ENCODE measurements around the gene EMX2.
A peak's percentile ranks its signal among the peaks of the same experiment; 100 is the strongest.

EMX2 gene

DNA sequence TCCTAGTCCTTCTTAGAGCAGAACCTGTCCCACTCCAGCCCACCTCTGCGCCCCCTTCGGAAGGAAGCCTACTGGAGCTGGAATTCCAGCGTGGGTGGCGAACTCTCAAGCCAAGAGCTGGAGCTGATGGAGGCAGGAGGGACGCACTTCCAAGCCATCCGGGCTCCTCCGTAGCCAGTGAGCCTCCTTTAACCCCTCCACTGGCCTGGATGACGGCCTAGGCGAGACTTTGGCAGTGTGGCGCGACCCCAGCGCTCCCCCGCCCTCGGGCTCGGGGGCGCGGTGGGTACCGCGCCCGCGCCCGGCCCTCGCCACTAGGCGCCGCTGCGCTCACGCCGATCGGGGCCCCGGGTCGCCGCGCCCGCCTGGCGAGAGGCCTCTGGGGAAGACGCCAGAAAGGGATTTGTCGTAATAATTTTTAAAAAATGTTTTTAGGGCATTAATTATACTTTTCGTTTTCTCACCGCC lies 5.1 kb upstream of the EMX2 start:
- Histone ChIP-seq H3K27ac (ENCODE audit: low read depth in 2 of 2, low read length in 2 of 2) (no peak overlapping the region), H3K4me1 (ENCODE audit: control insufficient read depth in 2 of 2, insufficient read depth in 2 of 2, low read length in 2 of 2) (peaks cover 3 to 8% of the 10 kb centered on the region in 2 donors)

DNA sequence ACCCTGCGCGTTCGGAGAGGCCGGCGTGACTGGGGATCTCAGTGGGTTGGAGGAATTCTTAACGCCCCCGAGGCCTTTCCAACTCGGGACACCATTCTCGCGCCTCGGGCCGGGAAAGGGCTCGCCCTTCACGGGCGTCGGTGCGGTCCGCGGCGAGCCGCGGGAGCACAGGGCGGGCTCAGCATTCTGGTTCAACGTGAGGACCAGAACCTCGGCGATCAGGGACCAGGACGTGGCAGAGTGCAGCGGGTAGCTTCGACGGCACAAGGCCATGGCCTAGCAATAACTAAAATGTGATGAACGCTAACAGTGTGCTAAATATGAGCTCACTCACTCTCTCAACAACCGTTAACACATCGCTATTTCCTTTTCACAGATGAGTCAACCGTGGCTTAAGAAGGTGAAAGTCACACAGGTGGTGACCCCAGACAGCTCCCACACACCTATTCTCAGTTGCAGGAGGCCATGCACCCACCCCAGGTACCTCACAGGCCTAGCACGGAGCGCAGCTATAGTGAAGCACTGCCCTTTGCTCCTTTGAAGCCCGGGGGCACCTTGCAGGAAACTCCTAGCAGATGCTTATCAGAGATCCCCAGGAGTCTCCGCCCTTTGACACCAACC lies 4.5 kb upstream of the EMX2 start:
- no peaks in the 10 kb centered on the region for H3K36me3 ChIP-seq (ENCODE audit: control insufficient read depth in 2 of 2, insufficient read depth in 2 of 2, low read length in 2 of 2)
- H3K9ac ChIP-seq (ENCODE audit: low read depth in 1 of 2, low read length in 2 of 2) = no peak overlapping the region
- no peak overlapping the region for H3K4me3 ChIP-seq (ENCODE audit: low read length in 2 of 2)
- peaks cover 3 to 8% of the 10 kb centered on the region in 2 donors for H3K4me1 ChIP-seq (ENCODE audit: control insufficient read depth in 2 of 2, insufficient read depth in 2 of 2, low read length in 2 of 2)
- H3K27ac ChIP-seq (ENCODE audit: low read depth in 2 of 2, low read length in 2 of 2) = no peak overlapping the region
- peaks cover 72 to 93% of the 10 kb centered on the region in 2 donors for H3K27me3 ChIP-seq (ENCODE audit: control insufficient read depth in 2 of 2, insufficient read depth in 2 of 2, low read length in 2 of 2)
- no peaks in the 10 kb centered on the region for H3K9me3 ChIP-seq (ENCODE audit: control insufficient read depth in 2 of 2, low read length in 2 of 2)

More for the DNA sequence above, 5.1 kb upstream of the EMX2 start:
- Histone ChIP-seq H3K9ac (ENCODE audit: low read depth in 1 of 2, low read length in 2 of 2) (no peak overlapping the region), H3K4me3 (ENCODE audit: low read length in 2 of 2) (no peak overlapping the region), H3K27me3 (ENCODE audit: control insufficient read depth in 2 of 2, insufficient read depth in 2 of 2, low read length in 2 of 2) (peaks cover 72 to 96% of the 10 kb centered on the region in 2 donors), H3K36me3 (ENCODE audit: control insufficient read depth in 2 of 2, insufficient read depth in 2 of 2, low read length in 2 of 2) (no peaks in the 10 kb centered on the region), H3K9me3 (ENCODE audit: control insufficient read depth in 2 of 2, low read length in 2 of 2) (no peaks in the 10 kb centered on the region)

DNA sequence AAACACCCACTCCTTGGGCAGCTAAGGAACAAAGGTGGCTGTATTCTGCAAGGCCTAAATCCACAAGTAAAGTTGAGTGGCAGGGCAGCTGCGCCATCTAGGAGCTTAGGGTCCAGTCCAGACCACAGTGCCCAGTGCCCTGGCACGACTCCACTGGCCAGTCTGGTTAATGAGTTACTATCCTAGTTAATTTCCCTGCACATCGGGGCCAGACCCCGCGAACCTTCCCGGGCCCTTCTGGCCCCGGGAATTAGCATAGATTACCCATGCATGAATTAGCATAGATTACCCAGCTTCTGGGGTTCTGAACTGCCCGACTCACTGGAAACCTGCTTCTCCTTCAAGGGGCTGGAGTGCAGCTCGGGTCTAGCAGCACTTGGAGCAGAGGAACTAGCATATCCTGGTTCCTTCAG lies 3.2 kb upstream of the EMX2 start:
- no peaks in the 10 kb centered on the region for H3K36me3 ChIP-seq (ENCODE audit: control insufficient read depth in 2 of 2, insufficient read depth in 2 of 2, low read length in 2 of 2)
- no peak overlapping the region for H3K27ac ChIP-seq (ENCODE audit: low read depth in 2 of 2, low read length in 2 of 2)
- H3K27me3 ChIP-seq (ENCODE audit: control insufficient read depth in 2 of 2, insufficient read depth in 2 of 2, low read length in 2 of 2) = peaks cover 65 to 91% of the 10 kb centered on the region in 2 donors
- H3K4me1 ChIP-seq (ENCODE audit: control insufficient read depth in 2 of 2, insufficient read depth in 2 of 2, low read length in 2 of 2) = peaks cover 7 to 8% of the 10 kb centered on the region in 2 donors
- no peaks in the 10 kb centered on the region for H3K9me3 ChIP-seq (ENCODE audit: control insufficient read depth in 2 of 2, low read length in 2 of 2)
- H3K9ac ChIP-seq (ENCODE audit: low read depth in 1 of 2, low read length in 2 of 2) = no peak overlapping the region
- no peak overlapping the region for H3K4me3 ChIP-seq (ENCODE audit: low read length in 2 of 2)

DNA sequence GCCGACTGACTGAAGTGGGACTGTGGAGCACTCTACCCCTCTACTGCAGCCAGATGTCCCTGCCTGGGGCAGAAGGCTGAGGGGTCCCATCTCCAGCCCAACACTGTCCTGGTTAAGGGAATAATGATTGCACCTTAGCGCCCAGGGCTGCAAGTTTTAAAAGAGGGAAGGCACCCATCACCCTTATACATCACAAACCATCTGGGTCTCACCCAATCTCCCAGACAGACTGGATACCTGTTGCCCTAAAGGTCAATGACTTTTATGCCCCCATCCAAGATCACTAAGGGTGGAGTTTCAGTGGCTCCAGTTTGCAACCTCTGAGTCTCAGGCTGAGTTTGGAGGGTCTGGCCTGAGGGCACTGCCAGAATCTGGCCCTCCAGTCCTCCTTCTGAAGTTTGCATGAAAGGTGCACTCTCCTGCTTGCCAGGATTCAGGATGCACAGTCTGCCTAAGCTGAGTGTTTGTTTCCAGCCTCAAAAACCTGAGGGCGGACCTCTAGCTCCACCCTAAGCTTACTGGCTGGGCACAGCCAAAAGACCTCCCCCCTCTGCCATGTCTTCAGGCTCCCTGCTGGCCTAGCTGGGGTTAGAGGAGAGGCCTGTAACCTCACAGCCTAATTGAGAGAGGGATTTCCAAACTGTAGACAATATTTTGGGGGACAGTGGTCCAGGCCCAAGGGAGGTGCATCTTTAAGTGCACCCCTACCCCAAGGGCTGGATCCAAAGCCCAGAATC lies 2.5 kb upstream of the EMX2 start:
- Histone ChIP-seq H3K4me1 (ENCODE audit: control insufficient read depth in 2 of 2, insufficient read depth in 2 of 2, low read length in 2 of 2) (peaks cover 8 to 12% of the 10 kb centered on the region in 2 donors), H3K4me3 (ENCODE audit: low read length in 2 of 2) (no peak overlapping the region), H3K27ac (ENCODE audit: low read depth in 2 of 2, low read length in 2 of 2) (no peak overlapping the region), H3K9ac (ENCODE audit: low read depth in 1 of 2, low read length in 2 of 2) (no peak overlapping the region), H3K9me3 (ENCODE audit: control insufficient read depth in 2 of 2, low read length in 2 of 2) (no peaks in the 10 kb centered on the region), H3K27me3 (ENCODE audit: control insufficient read depth in 2 of 2, insufficient read depth in 2 of 2, low read length in 2 of 2) (peaks cover 67 to 91% of the 10 kb centered on the region in 2 donors), H3K36me3 (ENCODE audit: control insufficient read depth in 2 of 2, insufficient read depth in 2 of 2, low read length in 2 of 2) (no peaks in the 10 kb centered on the region)

DNA sequence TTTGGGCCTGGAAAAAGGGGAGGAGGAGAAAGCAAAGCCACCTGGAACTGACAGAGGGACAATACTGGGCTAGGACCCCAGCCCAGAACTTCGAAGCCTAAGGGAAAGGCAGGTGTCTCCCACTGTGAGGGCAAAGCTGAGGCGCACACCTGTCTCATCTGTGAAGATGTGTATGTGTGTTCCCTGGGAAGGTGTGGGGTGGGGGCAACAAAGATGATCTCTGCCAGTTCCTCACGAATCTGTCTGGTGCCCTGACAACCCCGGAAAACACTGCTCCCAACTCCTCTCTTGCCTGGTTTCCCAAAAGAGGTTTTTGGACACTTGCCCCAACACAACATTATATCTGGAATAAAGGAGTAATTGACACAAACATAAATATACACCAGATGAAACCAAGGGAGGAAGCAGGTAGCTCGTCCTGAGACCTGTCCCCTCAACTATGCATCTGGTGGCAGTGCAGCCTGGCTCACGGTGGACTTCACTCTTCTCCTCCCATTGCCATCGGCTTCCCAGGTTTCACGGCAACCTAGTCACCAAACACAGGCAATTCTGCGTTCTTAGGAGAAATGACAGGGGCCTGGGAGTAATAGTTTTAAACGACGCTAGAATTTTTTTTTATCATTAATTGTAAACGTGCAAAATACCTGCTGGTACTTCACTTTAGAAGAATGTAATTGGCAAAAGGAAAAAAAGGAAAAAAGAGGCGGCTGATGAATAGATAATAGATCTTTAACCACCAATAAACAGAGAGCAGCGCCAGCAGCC lies 1.7 kb upstream of the EMX2 start:
- Histone ChIP-seq H3K4me3 (ENCODE audit: low read length in 2 of 2) (no peak overlapping the region), H3K36me3 (ENCODE audit: control insufficient read depth in 2 of 2, insufficient read depth in 2 of 2, low read length in 2 of 2) (no peaks in the 10 kb centered on the region), H3K27ac (ENCODE audit: low read depth in 2 of 2, low read length in 2 of 2) (no peak overlapping the region), H3K27me3 (ENCODE audit: control insufficient read depth in 2 of 2, insufficient read depth in 2 of 2, low read length in 2 of 2) (peaks cover 72 to 91% of the 10 kb centered on the region in 2 donors), H3K9ac (ENCODE audit: low read depth in 1 of 2, low read length in 2 of 2) (no peak overlapping the region), H3K9me3 (ENCODE audit: control insufficient read depth in 2 of 2, low read length in 2 of 2) (no peaks in the 10 kb centered on the region), H3K4me1 (ENCODE audit: control insufficient read depth in 2 of 2, insufficient read depth in 2 of 2, low read length in 2 of 2) (peaks cover 8 to 12% of the 10 kb centered on the region in 2 donors)

DNA sequence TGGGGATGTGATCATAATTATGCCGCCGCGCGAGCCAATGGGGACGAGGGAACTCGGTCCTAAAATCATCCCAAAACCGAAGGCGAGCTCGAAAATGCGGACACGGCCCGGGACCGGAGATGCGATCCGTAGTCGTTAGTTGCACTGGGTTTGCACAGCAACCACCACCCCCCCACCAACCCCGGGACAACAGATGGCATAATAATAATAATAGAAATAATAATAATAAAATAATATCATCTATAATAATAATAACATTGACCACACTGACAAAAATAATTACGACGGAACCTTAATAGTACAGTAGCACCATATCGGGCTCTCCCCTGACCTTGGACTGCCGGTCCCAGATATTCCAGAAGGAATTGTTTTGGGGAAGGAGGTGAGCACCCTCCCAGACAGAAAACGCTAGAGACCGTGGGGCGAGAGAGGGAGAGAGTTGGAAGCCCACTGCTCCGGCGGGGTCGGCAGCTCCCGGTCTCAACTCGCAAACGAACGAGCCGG lies 1.1 kb upstream of the EMX2 start:
- Histone ChIP-seq H3K4me1 (ENCODE audit: control insufficient read depth in 2 of 2, insufficient read depth in 2 of 2, low read length in 2 of 2) (peaks cover 8 to 12% of the 10 kb centered on the region in 2 donors), H3K36me3 (ENCODE audit: control insufficient read depth in 2 of 2, insufficient read depth in 2 of 2, low read length in 2 of 2) (no peaks in the 10 kb centered on the region), H3K9me3 (ENCODE audit: control insufficient read depth in 2 of 2, low read length in 2 of 2) (no peaks in the 10 kb centered on the region), H3K4me3 (ENCODE audit: low read length in 2 of 2) (no peak overlapping the region), H3K27ac (ENCODE audit: low read depth in 2 of 2, low read length in 2 of 2) (no peak overlapping the region), H3K9ac (ENCODE audit: low read depth in 1 of 2, low read length in 2 of 2) (no peak overlapping the region), H3K27me3 (ENCODE audit: control insufficient read depth in 2 of 2, insufficient read depth in 2 of 2, low read length in 2 of 2) (peaks cover 72 to 92% of the 10 kb centered on the region in 2 donors)

DNA sequence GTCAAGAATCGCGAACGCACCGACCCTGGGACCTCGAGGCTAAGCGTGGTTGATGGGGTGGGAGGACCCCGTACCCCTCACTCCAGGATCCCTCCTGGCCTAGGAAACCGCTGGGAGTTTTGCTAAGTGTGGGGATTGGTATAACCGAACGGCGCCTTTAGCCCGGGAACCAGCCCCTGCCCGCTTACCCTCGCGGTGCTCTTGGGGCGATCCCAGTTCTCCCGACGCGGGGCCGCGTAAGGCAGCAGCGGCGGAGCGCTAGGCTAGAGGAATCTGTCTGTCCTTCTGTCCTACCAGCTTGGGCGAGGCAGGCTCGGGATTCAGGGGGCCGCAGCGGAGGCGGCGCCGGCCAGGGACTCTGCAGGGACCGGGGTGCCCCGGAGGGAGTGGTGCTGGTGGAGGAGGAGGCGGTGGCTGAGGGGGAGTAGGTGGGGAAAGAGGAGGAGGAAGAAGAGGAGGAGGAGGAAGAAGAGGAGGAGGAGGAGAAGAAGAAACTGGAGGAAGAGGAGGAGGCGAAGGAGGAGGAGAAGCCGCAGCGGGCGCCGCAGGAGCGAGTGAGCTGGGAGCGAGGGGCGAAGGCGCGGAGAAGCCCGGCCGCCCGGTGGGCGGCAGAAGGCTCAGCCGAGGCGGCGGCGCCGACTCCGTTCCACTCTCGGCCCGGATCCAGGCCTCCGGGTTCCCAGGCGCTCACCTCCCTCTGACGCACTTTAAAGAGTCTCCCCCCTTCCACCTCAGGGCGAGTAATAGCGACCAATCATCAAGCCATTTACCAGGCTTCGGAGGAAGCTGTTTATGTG lies 439 bp upstream of the EMX2 start:
- H3K27me3 ChIP-seq (ENCODE audit: control insufficient read depth in 2 of 2, insufficient read depth in 2 of 2, low read length in 2 of 2) = peaks cover 72 to 92% of the 10 kb centered on the region in 2 donors
- H3K4me3 ChIP-seq (ENCODE audit: low read length in 2 of 2) = no peak overlapping the region
- H3K9me3 ChIP-seq (ENCODE audit: control insufficient read depth in 2 of 2, low read length in 2 of 2) = no peaks in the 10 kb centered on the region
- H3K4me1 ChIP-seq (ENCODE audit: control insufficient read depth in 2 of 2, insufficient read depth in 2 of 2, low read length in 2 of 2) = peaks cover 8 to 12% of the 10 kb centered on the region in 2 donors
- no peaks in the 10 kb centered on the region for H3K36me3 ChIP-seq (ENCODE audit: control insufficient read depth in 2 of 2, insufficient read depth in 2 of 2, low read length in 2 of 2)
- no peak overlapping the region for H3K27ac ChIP-seq (ENCODE audit: low read depth in 2 of 2, low read length in 2 of 2)
- H3K9ac ChIP-seq (ENCODE audit: low read depth in 1 of 2, low read length in 2 of 2) = no peak overlapping the region

DNA sequence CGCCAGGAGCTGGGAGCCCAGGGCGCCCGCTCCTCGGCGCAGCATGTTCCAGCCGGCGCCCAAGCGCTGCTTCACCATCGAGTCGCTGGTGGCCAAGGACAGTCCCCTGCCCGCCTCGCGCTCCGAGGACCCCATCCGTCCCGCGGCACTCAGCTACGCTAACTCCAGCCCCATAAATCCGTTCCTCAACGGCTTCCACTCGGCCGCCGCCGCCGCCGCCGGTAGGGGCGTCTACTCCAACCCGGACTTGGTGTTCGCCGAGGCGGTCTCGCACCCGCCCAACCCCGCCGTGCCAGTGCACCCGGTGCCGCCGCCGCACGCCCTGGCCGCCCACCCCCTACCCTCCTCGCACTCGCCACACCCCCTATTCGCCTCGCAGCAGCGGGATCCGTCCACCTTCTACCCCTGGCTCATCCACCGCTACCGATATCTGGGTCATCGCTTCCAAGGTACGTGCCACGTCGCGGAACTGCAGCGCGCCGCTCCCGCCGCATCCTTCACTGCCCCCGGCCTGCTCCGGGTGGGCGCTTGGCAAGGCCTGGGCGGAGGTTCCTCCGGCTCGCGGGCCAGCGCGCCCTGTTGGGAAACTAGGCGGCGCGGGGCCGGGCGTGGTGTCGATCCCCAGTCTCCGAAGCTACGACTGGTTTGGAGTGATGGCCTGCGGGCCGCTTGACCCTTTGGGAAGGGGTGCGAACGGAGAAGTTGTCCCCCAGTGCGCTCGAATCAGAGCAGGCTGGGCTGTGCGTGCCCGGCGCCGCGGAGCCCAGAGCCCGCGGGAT lies 868 bp downstream of the EMX2 start:
- no peak overlapping the region for H3K9ac ChIP-seq (ENCODE audit: low read depth in 1 of 2, low read length in 2 of 2)
- H3K27me3 ChIP-seq (ENCODE audit: control insufficient read depth in 2 of 2, insufficient read depth in 2 of 2, low read length in 2 of 2) = peaks cover 77 to 93% of the 10 kb centered on the region in 2 donors

More for the DNA sequence above, 868 bp downstream of the EMX2 start:
- H3K27ac ChIP-seq (ENCODE audit: low read depth in 2 of 2, low read length in 2 of 2) = no peak overlapping the region
- H3K4me1 ChIP-seq (ENCODE audit: control insufficient read depth in 2 of 2, insufficient read depth in 2 of 2, low read length in 2 of 2) = peaks cover 3 to 12% of the 10 kb centered on the region in 2 donors
- H3K4me3 ChIP-seq (ENCODE audit: low read length in 2 of 2) = peak overlapping the region in 1 of 2 donors; percentile 30
- H3K9me3 ChIP-seq (ENCODE audit: control insufficient read depth in 2 of 2, low read length in 2 of 2) = no peaks in the 10 kb centered on the region
- H3K36me3 ChIP-seq (ENCODE audit: control insufficient read depth in 2 of 2, insufficient read depth in 2 of 2, low read length in 2 of 2) = no peaks in the 10 kb centered on the region

Data from mucosa of rectum (tissue), 2 donors.